HL-60 (cell line): ENCODE results near the gene PPIP5K2.
"Not testable (repeated sequence)": the region's sequence is repeated elsewhere in the genome, so short reads cannot be mapped to it uniquely, and the experiment has no call there.

Source experiments
- DNase-seq, 2 experiments: peaks; one replicate each; pipeline ENCODE4 v3.0.0-alpha.2; 2010 to 2020; ENCODE audit warnings: low read depth in 1 of 2, low spot score in 1 of 2
- H3K27ac ChIP-seq: fragments of 250-450 bp; sonication (Bioruptor Pico); replicated peaks from 2 replicates; pipeline ENCODE4 v1.5.1; 2020; ENCODE audit warnings: mild to moderate bottlenecking, moderate library complexity
- H3K27me3 ChIP-seq: fragments of 250-450 bp; sonication (Bioruptor Pico); 2 replicates; pipeline ENCODE4 v1.5.1; 2021; ENCODE audit warnings: mild to moderate bottlenecking, moderate library complexity; ENCODE audit not compliant: insufficient read depth, poor library complexity, severe bottlenecking
- H3K4me3 ChIP-seq: replicated peaks from 2 replicates; pipeline ENCODE4 v1.5.1; 2011; ENCODE audit warnings: mild to moderate bottlenecking, control low read depth, low read length; ENCODE audit not compliant: insufficient read depth
- GABPA ChIP-seq: IDR thresholded peaks from 2 replicates; pipeline ENCODE4 v1.6.1; 2012; ENCODE audit warnings: low read depth
- POLR2AphosphoS5 ChIP-seq: IDR thresholded peaks from 2 replicates; pipeline ENCODE4 v1.6.1; 2012; ENCODE audit warnings: low read depth
- SPI1 ChIP-seq: IDR thresholded peaks from 2 replicates; pipeline ENCODE4 v1.6.1; 2012; ENCODE audit warnings: low read depth, mild to moderate bottlenecking, borderline replicate concordance
- long read RNA-seq: library from polyadenylated mRNA; unstranded; transcript quantifications from one replicate; pipeline ENCODE4 v2.0.0, GENCODE V29; 2020
- TF ChIP-seq, protein P1 (sequence below): IDR thresholded peaks from 2 replicates; pipeline ENCODE4 v1.6.1; 2012; ENCODE audit warnings: low read depth; ENCODE audit not compliant: insufficient replicate concordance
- TF ChIP-seq, protein P2 (sequence below): IDR thresholded peaks from one replicate; pipeline ENCODE4 v1.5.1; 2011; ENCODE audit warnings: low read length, control low read depth, inconsistent platforms; ENCODE audit not compliant: insufficient read depth

The PPIP5K2 gene
- long read RNA-seq, partial matches to known transcripts, result 93 of 128 reads
- long read RNA-seq, other reads (novel, unspliced or antisense), result 35 of 128 reads

DNA sequence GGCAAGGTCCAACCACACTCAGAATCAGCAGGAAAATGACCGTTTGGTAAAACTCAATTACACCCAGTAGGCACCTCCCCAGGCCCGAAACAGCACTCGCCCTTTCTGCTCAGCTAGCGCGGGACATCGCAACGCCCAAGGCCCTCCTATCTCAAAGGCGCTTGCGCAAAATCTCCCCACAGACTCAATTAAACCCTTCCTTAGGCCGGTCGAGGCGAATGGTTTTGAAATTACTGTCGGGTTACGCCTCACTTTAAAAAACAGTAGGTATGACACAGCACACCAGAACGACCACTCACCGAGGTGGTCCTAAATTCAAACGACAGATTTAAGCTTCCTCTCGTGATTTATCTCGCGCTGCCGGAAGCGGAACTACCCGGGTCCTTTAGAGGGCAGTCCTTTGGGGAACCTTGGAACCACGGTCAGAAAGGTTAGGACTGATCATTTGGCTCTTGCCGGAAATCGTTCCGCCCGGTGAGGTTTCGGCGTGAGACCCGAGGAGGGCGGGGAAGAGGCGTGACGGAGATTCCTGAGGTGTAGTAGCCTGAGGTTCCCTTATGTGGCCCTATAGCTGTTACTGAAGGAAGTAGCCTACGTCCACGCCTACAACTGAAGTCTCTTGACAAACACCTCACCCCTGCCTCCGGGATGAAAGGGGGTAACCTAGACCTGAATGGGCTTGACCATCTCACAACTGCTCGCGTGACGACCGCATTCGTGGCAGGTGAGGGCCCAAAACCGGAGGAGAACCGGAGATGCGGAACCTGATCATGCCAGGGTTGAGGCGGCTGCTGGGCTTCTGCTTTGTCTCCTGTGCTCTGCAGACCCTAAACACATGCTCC is at the start of gene PPIP5K2, which contains the start of gene GIN1:
Gene PPIP5K2 (plus strand): TSS at position 537 of the 842 bp plus-strand sequence. CDS start 9,289 bp downstream, outside the sequence.
Gene GIN1 (minus strand): TSS at position 374 of the 842 bp plus-strand sequence. CDS start 11,431 bp downstream, outside the sequence.
- DNase-seq, result peak; percentile 81 to 94
- H3K27ac ChIP-seq, result peak within 1 kb of the TSS; percentile 98
- peak within 1 kb of the TSS; percentile 76 for H3K4me3 ChIP-seq
- no peaks in the 10 kb centered on the region for H3K27me3 ChIP-seq
- TF ChIP-seq, protein P1, sequence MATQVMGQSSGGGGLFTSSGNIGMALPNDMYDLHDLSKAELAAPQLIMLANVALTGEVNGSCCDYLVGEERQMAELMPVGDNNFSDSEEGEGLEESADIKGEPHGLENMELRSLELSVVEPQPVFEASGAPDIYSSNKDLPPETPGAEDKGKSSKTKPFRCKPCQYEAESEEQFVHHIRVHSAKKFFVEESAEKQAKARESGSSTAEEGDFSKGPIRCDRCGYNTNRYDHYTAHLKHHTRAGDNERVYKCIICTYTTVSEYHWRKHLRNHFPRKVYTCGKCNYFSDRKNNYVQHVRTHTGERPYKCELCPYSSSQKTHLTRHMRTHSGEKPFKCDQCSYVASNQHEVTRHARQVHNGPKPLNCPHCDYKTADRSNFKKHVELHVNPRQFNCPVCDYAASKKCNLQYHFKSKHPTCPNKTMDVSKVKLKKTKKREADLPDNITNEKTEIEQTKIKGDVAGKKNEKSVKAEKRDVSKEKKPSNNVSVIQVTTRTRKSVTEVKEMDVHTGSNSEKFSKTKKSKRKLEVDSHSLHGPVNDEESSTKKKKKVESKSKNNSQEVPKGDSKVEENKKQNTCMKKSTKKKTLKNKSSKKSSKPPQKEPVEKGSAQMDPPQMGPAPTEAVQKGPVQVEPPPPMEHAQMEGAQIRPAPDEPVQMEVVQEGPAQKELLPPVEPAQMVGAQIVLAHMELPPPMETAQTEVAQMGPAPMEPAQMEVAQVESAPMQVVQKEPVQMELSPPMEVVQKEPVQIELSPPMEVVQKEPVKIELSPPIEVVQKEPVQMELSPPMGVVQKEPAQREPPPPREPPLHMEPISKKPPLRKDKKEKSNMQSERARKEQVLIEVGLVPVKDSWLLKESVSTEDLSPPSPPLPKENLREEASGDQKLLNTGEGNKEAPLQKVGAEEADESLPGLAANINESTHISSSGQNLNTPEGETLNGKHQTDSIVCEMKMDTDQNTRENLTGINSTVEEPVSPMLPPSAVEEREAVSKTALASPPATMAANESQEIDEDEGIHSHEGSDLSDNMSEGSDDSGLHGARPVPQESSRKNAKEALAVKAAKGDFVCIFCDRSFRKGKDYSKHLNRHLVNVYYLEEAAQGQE, result peak; percentile 5
- peak; percentile 64; the same call in 1 of the 2 replicates for TF ChIP-seq POLR2AphosphoS5
- TF ChIP-seq, protein P2, sequence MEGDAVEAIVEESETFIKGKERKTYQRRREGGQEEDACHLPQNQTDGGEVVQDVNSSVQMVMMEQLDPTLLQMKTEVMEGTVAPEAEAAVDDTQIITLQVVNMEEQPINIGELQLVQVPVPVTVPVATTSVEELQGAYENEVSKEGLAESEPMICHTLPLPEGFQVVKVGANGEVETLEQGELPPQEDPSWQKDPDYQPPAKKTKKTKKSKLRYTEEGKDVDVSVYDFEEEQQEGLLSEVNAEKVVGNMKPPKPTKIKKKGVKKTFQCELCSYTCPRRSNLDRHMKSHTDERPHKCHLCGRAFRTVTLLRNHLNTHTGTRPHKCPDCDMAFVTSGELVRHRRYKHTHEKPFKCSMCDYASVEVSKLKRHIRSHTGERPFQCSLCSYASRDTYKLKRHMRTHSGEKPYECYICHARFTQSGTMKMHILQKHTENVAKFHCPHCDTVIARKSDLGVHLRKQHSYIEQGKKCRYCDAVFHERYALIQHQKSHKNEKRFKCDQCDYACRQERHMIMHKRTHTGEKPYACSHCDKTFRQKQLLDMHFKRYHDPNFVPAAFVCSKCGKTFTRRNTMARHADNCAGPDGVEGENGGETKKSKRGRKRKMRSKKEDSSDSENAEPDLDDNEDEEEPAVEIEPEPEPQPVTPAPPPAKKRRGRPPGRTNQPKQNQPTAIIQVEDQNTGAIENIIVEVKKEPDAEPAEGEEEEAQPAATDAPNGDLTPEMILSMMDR, result no peak
- TF ChIP-seq SPI1, result 0 out of 2 replicates have a peak, but pooled peaks have one; percentile 34
- TF ChIP-seq GABPA, result peak; percentile 99

DNA sequence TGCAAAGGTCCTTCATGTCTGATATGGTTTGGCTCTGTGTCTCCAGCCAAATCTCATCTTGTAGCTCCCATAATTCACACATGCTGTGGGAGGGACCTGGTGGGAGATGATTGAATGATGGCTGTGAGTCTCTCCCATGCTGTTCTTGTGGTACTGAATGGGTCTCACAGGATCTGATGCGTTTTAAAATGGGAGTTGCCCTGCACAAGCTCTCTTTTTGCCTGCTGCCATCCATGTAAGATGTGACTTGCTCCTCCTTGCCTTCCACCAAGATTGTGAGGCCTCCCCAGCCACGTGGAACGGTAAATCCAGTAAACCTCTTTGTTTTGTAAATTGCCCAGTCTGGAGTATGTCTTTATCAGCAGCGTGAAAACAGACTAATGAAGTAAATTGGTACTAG is 46.6 kb upstream of the PPIP5K2 start:
- H3K27ac ChIP-seq, DNase-seq, H3K4me3 ChIP-seq, H3K27me3 ChIP-seq: not testable (repeated sequence)

DNA sequence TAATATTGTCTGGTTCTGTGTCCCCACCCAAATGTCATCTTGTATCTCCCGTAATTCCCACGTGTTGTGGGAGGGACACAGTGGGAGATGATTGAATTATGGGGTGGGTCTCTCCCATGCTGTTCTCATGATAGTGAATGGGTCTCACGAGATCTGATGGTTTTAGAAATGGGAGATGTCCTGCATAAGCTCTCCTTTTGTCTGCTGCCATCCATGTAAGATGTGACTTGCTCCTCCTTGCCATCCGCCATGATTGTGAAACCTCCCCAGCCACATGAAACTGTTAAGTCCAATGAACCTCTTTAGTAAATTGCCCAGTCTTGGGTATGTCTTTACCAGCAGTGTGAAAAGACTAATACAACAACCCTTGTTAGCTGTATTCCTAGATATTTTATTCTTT is 44.7 kb upstream of the PPIP5K2 start:
- H3K27me3 ChIP-seq, result no peaks in the 10 kb centered on the region
- no peak overlapping the region for H3K4me3 ChIP-seq
- no peak overlapping the region for H3K27ac ChIP-seq
- DNase-seq, result no peak
- TF ChIP-seq, protein P1, result no peak
- TF ChIP-seq, protein P2, result no peak
- TF ChIP-seq SPI1, result no peak
- no peak for TF ChIP-seq GABPA
- no peak for TF ChIP-seq POLR2AphosphoS5

- no peak for DNase-seq
- Histone ChIP-seq H3K4me3 (no peak overlapping the region), H3K27ac (no peak overlapping the region), H3K27me3 (no peaks in the 10 kb centered on the region)
- no peak for TF ChIP-seq GABPA
- TF ChIP-seq SPI1, result no peak
- TF ChIP-seq, protein P1, result no peak
- TF ChIP-seq POLR2AphosphoS5, result no peak
- TF ChIP-seq, protein P2, result no peak
Observed at GRCh38 chr5:103079796-103080195, 40.3 kb upstream of the PPIP5K2 start.
